ENCODE data around the gene LLGL1. TPM values are rescaled to one million over a fixed set of nuclear protein-coding genes. Genes with fewer than 3 reads are reported as not detected.

The LLGL1 gene
- total RNA-seq: 43.4 and 46.1 TPM in 2 replicates

GRCh38 chr17:18225121-18225641, at the start of gene LLGL1:
Gene LLGL1 (plus strand): TSS chr17:18225635. CDS start chr17:18225683, 48 bp downstream.

GRCh38 chr17:18183334-18184142, 41.9 kb upstream of the LLGL1 start, which contains the start of gene ALKBH5:
Gene ALKBH5 (plus strand): TSS chr17:18183828. CDS start chr17:18184244, 416 bp downstream.

GRCh38 chr17:18258356-18259038, 33.1 kb downstream of the LLGL1 start, which contains the start of gene FLII:
Gene FLII (minus strand): TSS chr17:18258738. CDS start chr17:18258690, 48 bp downstream.

GRCh38 chr17:18260332-18261145, 35.1 kb downstream of the LLGL1 start, which contains the start of gene MIEF2:
Gene MIEF2 (plus strand): TSS chr17:18260662. CDS start chr17:18262721, 2,059 bp downstream.

Other genes with a start within 250 kb of the LLGL1 start
- 16.6 and 20.6 TPM in 2 replicates for gene ATPAF2, start 186.5 kb upstream of the LLGL1 start, total RNA-seq
- gene GID4, start 186.2 kb upstream of the LLGL1 start, total RNA-seq: 9.6 and 9.8 TPM in 2 replicates
- gene DRG2, start 137.7 kb upstream of the LLGL1 start, total RNA-seq: 38.6 and 46.9 TPM in 2 replicates
- gene MYO15A, start 116.9 kb upstream of the LLGL1 start, total RNA-seq: 0.20 and 1.1 TPM in 2 replicates
- gene ALKBH5, start 41.8 kb upstream of the LLGL1 start, total RNA-seq: 76.8 and 96.6 TPM in 2 replicates
- 257 and 272 TPM in 2 replicates for gene FLII, start 33.1 kb downstream of the LLGL1 start, total RNA-seq
- gene MIEF2, start 35.0 kb downstream of the LLGL1 start, total RNA-seq: 6.5 and 9.9 TPM in 2 replicates
- gene TOP3A, start 89.4 kb downstream of the LLGL1 start, total RNA-seq: 22.8 and 42.4 TPM in 2 replicates
- 15.1 and 20.3 TPM in 2 replicates for gene SMCR8, start 89.7 kb downstream of the LLGL1 start, total RNA-seq
- 18.2 and 29.0 TPM in 2 replicates for gene SHMT1, start 137.9 kb downstream of the LLGL1 start, total RNA-seq
- gene EVPLL, start 152.1 kb downstream of the LLGL1 start, total RNA-seq: not detected in 2 replicates

Measured in subcutaneous preadipocyte (primary cell).